CD14-positive monocyte (primary cell): Measurements from ENCODE around the gene BLTP3B. TPM values are rescaled to one million over a fixed set of nuclear protein-coding genes. Genes with fewer than 3 reads are reported as not detected.

Source experiments
- DNase-seq, 3 donors: peaks; one replicate each; pipeline ENCODE4 v3.0.0-alpha.2; 2011 to 2022
- H2AFZ ChIP-seq: 2 replicates; pipeline ENCODE4 v1.6.0; 2012; ENCODE audit warnings: mild to moderate bottlenecking, low read depth, low read length, inconsistent platforms; ENCODE audit not compliant: insufficient read depth, poor library complexity, severe bottlenecking
- H3K27ac ChIP-seq, 2 donors: 1 replicate in 1 of 2; 2 replicates in 1 of 2; pipeline ENCODE4 v1.5.1; 2012 to 2013; ENCODE audit warnings: low read length in 2 of 2, control low read depth in 1 of 2, inconsistent platforms in 1 of 2, low read depth in 1 of 2, mild to moderate bottlenecking in 1 of 2
- H3K27me3 ChIP-seq, 2 donors: one replicate each; pipeline versions ENCODE4 v1.6.0 to v1.6.1; 2011 to 2013; ENCODE audit warnings: low read length in 2 of 2; ENCODE audit not compliant: control insufficient read depth in 2 of 2, insufficient read depth in 2 of 2
- H3K36me3 ChIP-seq, 2 donors: replicated peaks in 1 of 2; 1 replicate in 1 of 2; 2 replicates in 1 of 2; pipeline versions ENCODE4 v1.5.1 to v1.6.1; 2012 to 2013; ENCODE audit warnings: low read length in 2 of 2, control low read depth in 1 of 2, inconsistent platforms in 1 of 2, mild to moderate bottlenecking in 1 of 2; ENCODE audit not compliant: insufficient read depth in 2 of 2, control insufficient read depth in 1 of 2
- H3K4me1 ChIP-seq, 2 donors: 1 replicate in 1 of 2; 2 replicates in 1 of 2; pipeline versions ENCODE4 v1.5.1 to v1.6.1; 2012 to 2013; ENCODE audit warnings: low read length in 2 of 2, control low read depth in 1 of 2, inconsistent platforms in 1 of 2, mild to moderate bottlenecking in 1 of 2, moderate library complexity in 1 of 2; ENCODE audit not compliant: insufficient read depth in 2 of 2, control insufficient read depth in 1 of 2
- H3K4me2 ChIP-seq: replicated peaks from 2 replicates; pipeline ENCODE3; 2012; ENCODE audit warnings: low read length, moderate library complexity, mild to moderate bottlenecking; ENCODE audit not compliant: poor library complexity, severe bottlenecking; ENCODE audit errors: extremely low read depth
- H3K4me3 ChIP-seq, 3 experiments: fragments of 200-600 bp in 1 of 3; sonication (generic) in 1 of 3; replicated peaks in 1 of 3; 1 replicate in 2 of 3; 2 replicates in 1 of 3; pipeline ENCODE4 v1.5.1; 2011 to 2013; ENCODE audit warnings: low read length in 3 of 3, mild to moderate bottlenecking in 3 of 3, control low read depth in 2 of 3, low read depth in 2 of 3, inconsistent platforms in 1 of 3, moderate library complexity in 1 of 3
- H3K79me2 ChIP-seq: 2 replicates; pipeline ENCODE4 v1.6.0; 2012; ENCODE audit warnings: mild to moderate bottlenecking, control low read depth, inconsistent platforms, low read length, moderate library complexity; ENCODE audit not compliant: insufficient read depth
- H3K9ac ChIP-seq: 2 replicates; pipeline ENCODE4 v1.6.0; 2017; ENCODE audit warnings: low read length, mild to moderate bottlenecking; ENCODE audit not compliant: insufficient read depth, poor library complexity, severe bottlenecking
- H3K9me3 ChIP-seq, 2 donors: replicated peaks in 1 of 2; 1 replicate in 1 of 2; 2 replicates in 1 of 2; pipeline versions ENCODE4 v1.5.1 to v1.6.1; 2012 to 2013; ENCODE audit warnings: low read length in 2 of 2, control low read depth in 1 of 2; ENCODE audit not compliant: control insufficient read depth in 1 of 2, insufficient read depth in 1 of 2
- H4K20me1 ChIP-seq: 2 replicates; pipeline ENCODE4 v1.6.0; 2012; ENCODE audit warnings: mild to moderate bottlenecking, low read length, control low read depth, moderate library complexity; ENCODE audit not compliant: insufficient read depth
- H3K27ac Mint-ChIP-seq, 7 donors: one replicate each; pipeline ENCODE4 v1.8.0; 2020; ENCODE audit warnings: mild to moderate bottlenecking in 7 of 7, mixed read lengths in 7 of 7, moderate library complexity in 6 of 7, inconsistent platforms in 2 of 7
- H3K27me3 Mint-ChIP-seq, 3 donors: one replicate each; pipeline ENCODE4 v1.8.0; 2021 to 2022; ENCODE audit warnings: low read depth in 3 of 3, mild to moderate bottlenecking in 3 of 3, mixed read lengths in 3 of 3, moderate library complexity in 3 of 3, inconsistent platforms in 1 of 3
- H3K36me3 Mint-ChIP-seq, 2 donors: one replicate each; pipeline ENCODE4 v1.8.0; 2020; ENCODE audit warnings: mixed read lengths in 2 of 2, inconsistent platforms in 1 of 2, mild to moderate bottlenecking in 1 of 2
- H3K4me1 Mint-ChIP-seq: one replicate; pipeline ENCODE4 v1.8.0; 2020; ENCODE audit warnings: mild to moderate bottlenecking, mixed read lengths
- H3K4me3 Mint-ChIP-seq, 2 donors: one replicate each; pipeline ENCODE4 v1.8.0; 2020; ENCODE audit warnings: mild to moderate bottlenecking in 2 of 2, mixed read lengths in 2 of 2, moderate library complexity in 1 of 2
- H3K9me3 Mint-ChIP-seq, 7 donors: one replicate each; pipeline ENCODE4 v1.8.0; 2020 to 2022; ENCODE audit warnings: mixed read lengths in 7 of 7, mild to moderate bottlenecking in 6 of 7, moderate library complexity in 6 of 7, inconsistent platforms in 2 of 7
- WGBS: methylation state at CpG from one replicate; pipeline ENCODE4 v1.1.5; 2013; ENCODE audit warnings: missing lambda C conversion rate; ENCODE audit not compliant: insufficient coverage; 5-methylcytosine and 5-hydroxymethylcytosine counted together
- intact Hi-C, 2 donors: fragments of 100-400 bp; cut with micrococcal nuclease; formaldehyde crosslinking; loops; one replicate each; pipeline versions ENCODE4 v1.15.0 to v1.15.1; 2023
- polyA plus RNA-seq, 3 donors: library from polyadenylated mRNA; depleted of rRNA in 1 of 3; unstranded in 2 of 3; stranded (reverse) in 1 of 3; fragments of 300-500 nt in 2 of 3; fragments of >200 nt in 1 of 3; fragmentation: Illumina TruSeq in 2 of 3; gene quantifications; 1 replicate in 2 of 3; 2 replicates in 1 of 3; pipeline ENCODE4 v1.2.3, GENCODE V29; 2012 to 2021
- TF ChIP-seq, protein P1 (sequence below): fragments of 200-600 bp; IDR thresholded peaks from one replicate; pipeline ENCODE4 v1.8.0; 2022; ENCODE audit warnings: antibody characterized with exemption, mild to moderate bottlenecking

The BLTP3B gene
- polyA plus RNA-seq, 3 donors: 22.0 to 42.5 (median 33.4) TPM

DNA sequence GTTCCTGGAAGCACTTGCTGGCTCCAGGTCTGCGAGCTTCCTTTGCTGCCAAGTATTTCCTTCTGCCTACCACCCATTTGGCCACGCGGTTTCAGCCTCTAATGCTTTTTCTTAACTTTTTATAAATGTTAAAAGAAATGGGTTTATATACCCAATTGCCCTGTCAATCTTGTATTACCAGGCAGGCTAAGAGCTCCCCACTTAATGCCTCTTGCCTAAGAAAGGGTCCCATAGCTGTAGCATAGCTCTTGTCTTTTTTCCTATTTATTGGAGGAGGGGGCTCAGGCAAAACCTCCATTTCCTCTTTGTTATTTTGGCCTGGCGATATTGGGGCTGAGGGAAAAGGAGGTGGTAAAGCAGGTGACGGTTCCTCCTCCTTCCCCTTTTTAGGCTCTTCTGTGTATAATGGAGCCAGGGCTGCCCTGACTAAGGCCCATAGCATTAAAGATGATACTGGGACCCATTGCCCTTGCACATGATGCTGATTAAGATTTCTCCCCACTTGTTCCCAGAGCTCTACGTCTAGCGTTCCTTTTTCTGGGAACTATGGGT, 21.6 kb upstream of the BLTP3B start:
- Histone ChIP-seq H3K27me3 (no peaks in the 10 kb centered on the region), H3K4me2 (peak overlapping the region; percentile 51), H3K79me2 (no peaks in the 10 kb centered on the region), H2AFZ (peak overlapping the region; percentile 55), H4K20me1 (no peaks in the 10 kb centered on the region), H3K9ac (no peak overlapping the region), H3K27ac (no peak overlapping the region), H3K9me3 (no peaks in the 10 kb centered on the region), H3K36me3 (no peaks in the 10 kb centered on the region), H3K4me3 (peak overlapping the region in 1 of 3 experiments; percentile 35), H3K4me1 (peaks cover 9% of the 10 kb centered on the region in 2 donors)
- H3K9me3 Mint-ChIP-seq: peaks cover 0 to 1% (median 0%) of the 10 kb centered on the region in 7 donors
- DNase-seq: no peak
- TF ChIP-seq, protein P1, sequence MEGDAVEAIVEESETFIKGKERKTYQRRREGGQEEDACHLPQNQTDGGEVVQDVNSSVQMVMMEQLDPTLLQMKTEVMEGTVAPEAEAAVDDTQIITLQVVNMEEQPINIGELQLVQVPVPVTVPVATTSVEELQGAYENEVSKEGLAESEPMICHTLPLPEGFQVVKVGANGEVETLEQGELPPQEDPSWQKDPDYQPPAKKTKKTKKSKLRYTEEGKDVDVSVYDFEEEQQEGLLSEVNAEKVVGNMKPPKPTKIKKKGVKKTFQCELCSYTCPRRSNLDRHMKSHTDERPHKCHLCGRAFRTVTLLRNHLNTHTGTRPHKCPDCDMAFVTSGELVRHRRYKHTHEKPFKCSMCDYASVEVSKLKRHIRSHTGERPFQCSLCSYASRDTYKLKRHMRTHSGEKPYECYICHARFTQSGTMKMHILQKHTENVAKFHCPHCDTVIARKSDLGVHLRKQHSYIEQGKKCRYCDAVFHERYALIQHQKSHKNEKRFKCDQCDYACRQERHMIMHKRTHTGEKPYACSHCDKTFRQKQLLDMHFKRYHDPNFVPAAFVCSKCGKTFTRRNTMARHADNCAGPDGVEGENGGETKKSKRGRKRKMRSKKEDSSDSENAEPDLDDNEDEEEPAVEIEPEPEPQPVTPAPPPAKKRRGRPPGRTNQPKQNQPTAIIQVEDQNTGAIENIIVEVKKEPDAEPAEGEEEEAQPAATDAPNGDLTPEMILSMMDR: no peak
- no peaks in the 10 kb centered on the region for H3K36me3 Mint-ChIP-seq
- intact Hi-C loops: no loop called here
- peaks cover 11% of the 10 kb centered on the region for H3K4me1 Mint-ChIP-seq
- H3K4me3 Mint-ChIP-seq: peak overlapping the region; percentile 42 to 86
- peak overlapping the region in 1 of 7 donors; percentile 74 for H3K27ac Mint-ChIP-seq
- peaks cover 2% of the 10 kb centered on the region in 3 donors for H3K27me3 Mint-ChIP-seq
- WGBS: no CpG with 5 or more reads among the region's 7 CpGs

- no peaks in the 10 kb centered on the region for H4K20me1 ChIP-seq
- WGBS: 13% methylated on average over 15 of the region's 16 CpGs
Observed at GRCh38 chr12:100163416-100164152, 20.9 kb upstream of the BLTP3B start.

More at GRCh38 chr12:100163416-100164152, 20.9 kb upstream of the BLTP3B start:
- DNase-seq: peak; percentile 39 to 51 (median 40)
- no peak overlapping the region for H3K9ac ChIP-seq
- H3K27ac ChIP-seq: no peak overlapping the region
- intact Hi-C loops: no loop called here
- H3K4me1 ChIP-seq: peaks cover 9% of the 10 kb centered on the region in 2 donors
- H3K9me3 Mint-ChIP-seq: no peaks in the 10 kb centered on the region
- H3K27me3 ChIP-seq: no peaks in the 10 kb centered on the region
- H3K4me3 ChIP-seq: peak overlapping the region in 1 of 3 experiments; percentile 35
- H3K79me2 ChIP-seq: no peaks in the 10 kb centered on the region
- H3K36me3 ChIP-seq: no peaks in the 10 kb centered on the region
- H3K9me3 ChIP-seq: no peaks in the 10 kb centered on the region
- peak overlapping the region; percentile 55 for H2AFZ ChIP-seq
- H3K36me3 Mint-ChIP-seq: no peaks in the 10 kb centered on the region
- H3K27ac Mint-ChIP-seq: peak overlapping the region in 1 of 7 donors; percentile 74
- H3K4me1 Mint-ChIP-seq: peaks cover 11% of the 10 kb centered on the region
- H3K4me2 ChIP-seq: peak overlapping the region; percentile 51
- H3K27me3 Mint-ChIP-seq: peaks cover 2 to 4% (median 2%) of the 10 kb centered on the region in 3 donors
- H3K4me3 Mint-ChIP-seq: peak overlapping the region; percentile 42 to 86
- TF ChIP-seq, protein P1: no peak
